GM12892 (cell line): Measurements from ENCODE around the gene PRKN.

Source experiments
- POLR2A ChIP-seq: IDR thresholded peaks from 2 replicates; pipeline ENCODE4 v1.6.1; 2011; ENCODE audit warnings: low read depth, low read length, control low read depth
- POLR2AphosphoS5 ChIP-seq: IDR thresholded peaks from 2 replicates; pipeline ENCODE4 v1.6.1; 2011; ENCODE audit warnings: low read depth, low read length, control low read depth

- no peak for TF ChIP-seq POLR2A
- no peak for TF ChIP-seq POLR2AphosphoS5
These were observed 1288.5 kb downstream of the PRKN start for GRCh38 chr6:161439093-161439492.
